HepG2 (cell line): ENCODE results near the gene GRB7. TPM values are rescaled to one million over a fixed set of nuclear protein-coding genes. Genes with fewer than 3 reads are reported as not detected.

Experiments
- ARID2 ChIP-seq: sonication (generic); formaldehyde crosslinking; IDR thresholded peaks from 2 replicates; pipeline ENCODE4 v1.8.1; 2022; ENCODE audit warnings: mild to moderate bottlenecking, missing genetic modification reagents, borderline replicate concordance
- ELK4 ChIP-seq: sonication (generic); formaldehyde crosslinking; IDR thresholded peaks from 2 replicates; pipeline ENCODE4 v1.9.0; 2021; ENCODE audit warnings: missing genetic modification reagents, borderline replicate concordance
- IKZF4 ChIP-seq: sonication (generic); formaldehyde crosslinking; IDR thresholded peaks from 2 replicates; pipeline ENCODE4 v1.5.1; 2020; ENCODE audit warnings: borderline replicate concordance, mild to moderate bottlenecking, low read depth, missing genetic modification reagents; ENCODE audit errors: not compliant biosample characterization
- KMT2B ChIP-seq: IDR thresholded peaks from 2 replicates; pipeline ENCODE4 v1.6.1; 2016; ENCODE audit warnings: missing genetic modification reagents, missing compliant biosample characterization
- NFYC ChIP-seq: IDR thresholded peaks from 2 replicates; pipeline ENCODE4 v1.6.1; 2016; ENCODE audit warnings: missing genetic modification reagents, missing compliant biosample characterization
- NKX3-1 ChIP-seq: sonication (generic); formaldehyde crosslinking; IDR thresholded peaks from 2 replicates; pipeline ENCODE4 v1.5.0; 2020; ENCODE audit warnings: missing genetic modification reagents
- POGZ ChIP-seq: sonication (generic); formaldehyde crosslinking; IDR thresholded peaks from 2 replicates; pipeline ENCODE4 v1.4.0; 2020; ENCODE audit warnings: mild to moderate bottlenecking, missing genetic modification reagents
- RFXAP ChIP-seq: sonication (generic); formaldehyde crosslinking; IDR thresholded peaks from 2 replicates; pipeline ENCODE4 v1.4.0; 2020; ENCODE audit warnings: missing genetic modification reagents, borderline replicate concordance
- SNAPC5 ChIP-seq: sonication (generic); formaldehyde crosslinking; IDR thresholded peaks from 2 replicates; pipeline ENCODE4 v1.8.1; 2023; ENCODE audit warnings: mild to moderate bottlenecking, missing genetic modification reagents, borderline replicate concordance
- STAT5B ChIP-seq: sonication (generic); formaldehyde crosslinking; IDR thresholded peaks from 2 replicates; pipeline ENCODE4 v1.4.0; 2020; ENCODE audit warnings: missing genetic modification reagents
- TCF7 ChIP-seq: sonication (generic); IDR thresholded peaks from 2 replicates; pipeline ENCODE4 v1.6.1; 2016; ENCODE audit warnings: antibody characterized with exemption, low read depth
- ZBTB42 ChIP-seq: sonication (generic); formaldehyde crosslinking; IDR thresholded peaks from 2 replicates; pipeline ENCODE4 v1.5.0; 2020; ENCODE audit warnings: mild to moderate bottlenecking, missing genetic modification reagents
- ZNF160 ChIP-seq: sonication (generic); formaldehyde crosslinking; IDR thresholded peaks from 2 replicates; pipeline ENCODE4 v1.8.0; 2022; ENCODE audit warnings: mild to moderate bottlenecking, inconsistent platforms, missing genetic modification reagents
- ZNF251 ChIP-seq: sonication (generic); formaldehyde crosslinking; IDR thresholded peaks from 2 replicates; pipeline ENCODE4 v1.9.0; 2021; ENCODE audit warnings: mild to moderate bottlenecking, missing genetic modification reagents
- ZNF367 ChIP-seq: sonication (generic); formaldehyde crosslinking; IDR thresholded peaks from 2 replicates; pipeline ENCODE4 v1.4.0; 2020; ENCODE audit warnings: missing genetic modification reagents, borderline replicate concordance
- ZNF549 ChIP-seq: sonication (generic); formaldehyde crosslinking; IDR thresholded peaks from 2 replicates; pipeline ENCODE4 v1.5.0; 2020; ENCODE audit warnings: missing genetic modification reagents
- ZNF646 ChIP-seq: sonication (generic); formaldehyde crosslinking; IDR thresholded peaks from 2 replicates; pipeline ENCODE4 v1.9.0; 2021; ENCODE audit warnings: mild to moderate bottlenecking, missing genetic modification reagents
- ZSCAN29 ChIP-seq: sonication (generic); formaldehyde crosslinking; conservative IDR thresholded peaks from 2 replicates; pipeline ENCODE4 v1.4.0; 2020; ENCODE audit warnings: mild to moderate bottlenecking, missing genetic modification reagents
- ZSCAN31 ChIP-seq: sonication (generic); formaldehyde crosslinking; IDR thresholded peaks from 2 replicates; pipeline ENCODE4 v1.5.0; 2020; ENCODE audit warnings: low read depth, mild to moderate bottlenecking, missing genetic modification reagents
- ZSCAN5A ChIP-seq: sonication (generic); formaldehyde crosslinking; IDR thresholded peaks from 2 replicates; pipeline ENCODE4 v1.8.0; 2022; ENCODE audit warnings: mild to moderate bottlenecking, missing genetic modification reagents, borderline replicate concordance
- polyA plus RNA-seq, 8 experiments: library from polyadenylated mRNA; depleted of rRNA in 3 of 8; stranded (reverse) in 7 of 8; unstranded in 1 of 8; fragments of >200 nt; fragmentation: Illumina TruSeq in 4 of 8; extraction: Trizol in 4 of 8; gene quantifications; 2 replicates each; pipeline versions ENCODE4 v1.2.1 to v1.2.3, GENCODE V29; 2011 to 2016; ENCODE audit warnings: low read depth in 4 of 8, missing spikeins in 1 of 8, mixed read lengths in 1 of 8; ENCODE audit not compliant: insufficient read depth in 1 of 8
- total RNA-seq, 5 experiments: library from RNA; depleted of rRNA; stranded (reverse); fragments of >200 nt; fragmentation: Illumina TruSeq; extraction: Trizol; gene quantifications; 2 replicates each; pipeline ENCODE4 v1.2.3, GENCODE V29; 2016; ENCODE audit warnings: low read depth in 1 of 5

Gene GRB7
- total and polyA plus RNA-seq, 2 of the 13 experiments (the other 11 are each of a cell fraction or from before 2014, with no cell fraction given): 60.2 to 77.7 TPM

- no peak for TF ChIP-seq ZNF549 (CRISPR knock-in tag)
- TF ChIP-seq NFYC (CRISPR knock-in tag): peak; percentile 51; the same call in 1 of the 2 replicates
- peak; percentile 85; the same call in 1 of the 2 replicates for TF ChIP-seq KMT2B (CRISPR knock-in tag)
- TF ChIP-seq ZNF160 (CRISPR knock-in tag): peak; percentile 89; the same call in 1 of the 2 replicates
- peak; percentile 90 for TF ChIP-seq RFXAP (CRISPR knock-in tag)
- no peak for TF ChIP-seq ZNF251 (CRISPR knock-in tag)
- TF ChIP-seq ELK4: no peak
- 0 out of 2 replicates have a peak, but pooled peaks have one; percentile 43 for TF ChIP-seq SNAPC5
- peak; percentile 97 for TF ChIP-seq ARID2
- TF ChIP-seq ZSCAN5A (CRISPR knock-in tag): peak; percentile 87
- no peak for TF ChIP-seq ZNF646 (CRISPR knock-in tag)
- 0 out of 2 replicates have a peak, but pooled peaks have one; percentile 31 for TF ChIP-seq ZBTB42 (CRISPR knock-in tag)
- peak; percentile 66 for TF ChIP-seq ZSCAN31
- no peak for TF ChIP-seq TCF7
- no peak for TF ChIP-seq ZNF367
- TF ChIP-seq POGZ (CRISPR knock-in tag): peak; percentile 95
- no peak; the same call in 1 of the 2 replicates for TF ChIP-seq ZSCAN29 (CRISPR knock-in tag)
- TF ChIP-seq IKZF4 (CRISPR knock-in tag): peak; percentile 95
- no peak; the same call in 1 of the 2 replicates for TF ChIP-seq NKX3-1 (CRISPR knock-in tag)
- no peak for TF ChIP-seq STAT5B (CRISPR knock-in tag)
Measured at GRCh38 chr17:39730095-39730921, 7.4 kb upstream of the GRB7 start, which contains the start of gene MIEN1 (continued).
